Suprapubic skin (tissue), 4 donors: ENCODE measurements around the gene YBEY. TPM values are rescaled to one million over a fixed set of nuclear protein-coding genes. Genes with fewer than 3 reads are reported as not detected.
A peak's percentile ranks its signal among the peaks of the same experiment; 100 is the strongest.

Source experiments
- DNase-seq, 2 donors: peaks; one replicate each; pipeline ENCODE4 v3.0.0-alpha.2; 2019; ENCODE audit warnings: low spot score in 2 of 2
- H3K27ac ChIP-seq: fragments of 200-600 bp; sonication (generic); one replicate; pipeline ENCODE4 v1.5.1; 2019
- H3K27me3 ChIP-seq: fragments of 200-600 bp; sonication (generic); one replicate; pipeline ENCODE4 v1.5.1; 2019
- H3K36me3 ChIP-seq: fragments of 200-600 bp; sonication (generic); one replicate; pipeline ENCODE4 v1.5.1; 2019
- H3K4me1 ChIP-seq: fragments of 200-600 bp; sonication (generic); one replicate; pipeline ENCODE4 v1.5.1; 2019
- H3K4me3 ChIP-seq: fragments of 200-600 bp; sonication (generic); one replicate; pipeline ENCODE4 v1.5.1; 2019; ENCODE audit warnings: mild to moderate bottlenecking
- H3K9me3 ChIP-seq: fragments of 200-600 bp; sonication (generic); one replicate; pipeline ENCODE4 v1.5.1; 2019
- CTCF ChIP-seq, 2 donors: fragments of 200-600 bp in 1 of 2; fragments of 450-650 bp in 1 of 2; sonication (generic) in 1 of 2; IDR thresholded peaks; one replicate each; pipeline ENCODE4 v1.5.1; 2016 to 2019; ENCODE audit warnings: antibody characterized with exemption in 2 of 2, mild to moderate bottlenecking in 1 of 2, moderate library complexity in 1 of 2
- EP300 ChIP-seq: sonication (generic); formaldehyde crosslinking; IDR thresholded peaks from one replicate; pipeline ENCODE4 v1.6.1; 2017; ENCODE audit warnings: antibody characterized with exemption
- POLR2A ChIP-seq, 2 donors: fragments of 450-650 bp; IDR thresholded peaks; one replicate each; pipeline ENCODE4 v1.6.1; 2017; ENCODE audit warnings: antibody characterized with exemption in 2 of 2, mild to moderate bottlenecking in 2 of 2, moderate library complexity in 2 of 2
- POLR2AphosphoS5 ChIP-seq, 3 donors: sonication (generic); formaldehyde crosslinking; IDR thresholded peaks; one replicate each; pipeline ENCODE4 v1.6.1; 2017; ENCODE audit warnings: antibody characterized with exemption in 3 of 3
- WGBS: methylation state at CpG from one replicate; pipeline ENCODE4 v1.1.5; 2018; 5-methylcytosine and 5-hydroxymethylcytosine counted together
- total RNA-seq, 4 donors: library from RNA; depleted of rRNA; stranded (reverse); fragments of >200 nt; gene quantifications; one replicate each; pipeline ENCODE4 v1.1.0, GENCODE V29; 2016

Gene YBEY
- total RNA-seq, 4 donors from 2014 or later: 13.3 to 23.8 (median 18.8) TPM

- peaks cover 95% of the 10 kb centered on the region for H3K36me3 ChIP-seq
- 89% methylated on average over 3 of the region's 3 CpGs for WGBS
- no peaks in the 10 kb centered on the region for H3K27me3 ChIP-seq
- no peaks in the 10 kb centered on the region for H3K9me3 ChIP-seq
- peak in 1 of 2 donors; percentile 45 for DNase-seq
- no peaks in the 10 kb centered on the region for H3K4me1 ChIP-seq
- no peak for TF ChIP-seq CTCF (IDR thresholded peaks at IDR 0.05)
- no peak for TF ChIP-seq POLR2AphosphoS5 (IDR thresholded peaks at IDR 0.05)
- no peak for TF ChIP-seq EP300
- no peak for TF ChIP-seq POLR2A (IDR thresholded peaks at IDR 0.05)
- no peak overlapping the region for H3K4me3 ChIP-seq
- no peak overlapping the region for H3K27ac ChIP-seq
Measured at GRCh38 chr21:46243960-46244361, 42.2 kb upstream of the YBEY start.

GRCh38 chr21:46244602-46245001, 41.5 kb upstream of the YBEY start:
- DNase-seq: no peak
- Histone ChIP-seq H3K27ac (no peak overlapping the region), H3K9me3 (no peaks in the 10 kb centered on the region), H3K36me3 (peaks cover 95% of the 10 kb centered on the region), H3K4me3 (no peak overlapping the region), H3K4me1 (no peaks in the 10 kb centered on the region), H3K27me3 (no peaks in the 10 kb centered on the region)
- TF ChIP-seq CTCF (IDR thresholded peaks at IDR 0.05): no peak
- TF ChIP-seq POLR2AphosphoS5 (IDR thresholded peaks at IDR 0.05): no peak
- TF ChIP-seq EP300: no peak
- no peak for TF ChIP-seq POLR2A (IDR thresholded peaks at IDR 0.05)
- WGBS: 65% methylated on average over 4 of the region's 8 CpGs

- 95% methylated on average over 3 of the region's 3 CpGs for WGBS
- Histone ChIP-seq H3K4me1 (no peaks in the 10 kb centered on the region), H3K4me3 (no peak overlapping the region), H3K27me3 (no peaks in the 10 kb centered on the region), H3K36me3 (peaks cover 95% of the 10 kb centered on the region), H3K27ac (no peak overlapping the region), H3K9me3 (no peaks in the 10 kb centered on the region)
- DNase-seq: peak in 1 of 2 donors; percentile 6
- TF ChIP-seq POLR2A (IDR thresholded peaks at IDR 0.05) (no peak), CTCF (IDR thresholded peaks at IDR 0.05) (no peak), POLR2AphosphoS5 (IDR thresholded peaks at IDR 0.05) (no peak), EP300 (no peak)
Measured at GRCh38 chr21:46245213-46245915, 40.8 kb upstream of the YBEY start.

GRCh38 chr21:46246345-46246744, 39.8 kb upstream of the YBEY start:
- DNase-seq: peak in 1 of 2 donors; percentile 37
- no peaks in the 10 kb centered on the region for H3K27me3 ChIP-seq
- no peaks in the 10 kb centered on the region for H3K4me1 ChIP-seq
- peaks cover 95% of the 10 kb centered on the region for H3K36me3 ChIP-seq
- WGBS: 91% methylated on average over 6 of the region's 6 CpGs
- H3K27ac ChIP-seq: no peak overlapping the region
- no peaks in the 10 kb centered on the region for H3K9me3 ChIP-seq
- TF ChIP-seq CTCF (IDR thresholded peaks at IDR 0.05) (no peak), POLR2A (IDR thresholded peaks at IDR 0.05) (no peak), POLR2AphosphoS5 (IDR thresholded peaks at IDR 0.05) (no peak), EP300 (no peak)
- H3K4me3 ChIP-seq: no peak overlapping the region

- Histone ChIP-seq H3K4me3 (no peak overlapping the region), H3K27ac (no peak overlapping the region), H3K4me1 (no peaks in the 10 kb centered on the region), H3K27me3 (no peaks in the 10 kb centered on the region), H3K36me3 (peaks cover 96% of the 10 kb centered on the region), H3K9me3 (no peaks in the 10 kb centered on the region)
- TF ChIP-seq EP300 (no peak), CTCF (IDR thresholded peaks at IDR 0.05) (no peak), POLR2AphosphoS5 (IDR thresholded peaks at IDR 0.05) (no peak), POLR2A (IDR thresholded peaks at IDR 0.05) (no peak)
- WGBS: 95% methylated on average over 2 of the region's 3 CpGs
- peak in 1 of 2 donors; percentile 13 for DNase-seq
Measured at GRCh38 chr21:46247699-46248421, 38.3 kb upstream of the YBEY start.
